K562 (cell line): ENCODE data around the gene HSPB6. TPM values are rescaled to one million over a fixed set of nuclear protein-coding genes. Genes with fewer than 3 reads are reported as not detected.

Experiments used
- ARID2 ChIP-seq: fragments of 450-650 bp; IDR thresholded peaks from 2 replicates; pipeline ENCODE4 v1.6.1; 2017; ENCODE audit warnings: antibody characterized with exemption, mild to moderate bottlenecking
- ATF4 ChIP-seq: fragments of 450-650 bp; formaldehyde crosslinking; IDR thresholded peaks from 2 replicates; pipeline ENCODE4 v1.4.0; 2022; ENCODE audit warnings: mild to moderate bottlenecking, moderate library complexity
- BACH1 ChIP-seq: fragments of 200-800 bp; sonication (Bioruptor generic); IDR thresholded peaks from 2 replicates; pipeline ENCODE4 v1.6.1; 2016; ENCODE audit warnings: missing genetic modification characterization, missing compliant biosample characterization
- BHLHE40 ChIP-seq: IDR thresholded peaks from 2 replicates; pipeline ENCODE4 v1.6.1; 2011; ENCODE audit warnings: low read length, improper control_type of control experiment
- BMI1 ChIP-seq: fragments of 150-350 bp; IDR thresholded peaks from 2 replicates; pipeline ENCODE4 v1.6.1; 2014; ENCODE audit warnings: low read length
- KLF10 ChIP-seq: fragments of 250-450 bp; sonication (Bioruptor Pico); IDR thresholded peaks from 2 replicates; pipeline ENCODE4 v1.6.1; 2021; ENCODE audit warnings: matching md5 sums
- MEF2A ChIP-seq: IDR thresholded peaks from 2 replicates; pipeline ENCODE4 v1.6.1; 2011; ENCODE audit warnings: low read depth, mild to moderate bottlenecking, low read length, moderate library complexity; ENCODE audit not compliant: control insufficient read depth
- NONO ChIP-seq, 2 experiments: fragments of 200-400 bp in 1 of 2; fragments of 450-650 bp in 1 of 2; formaldehyde crosslinking in 1 of 2; IDR thresholded peaks; 2 replicates each; pipeline ENCODE4 v1.6.1; 2017; ENCODE audit warnings: low read depth in 2 of 2, mild to moderate bottlenecking in 2 of 2, moderate library complexity in 2 of 2, low read length in 1 of 2
- NR2C2 ChIP-seq, 2 experiments: fragments of 200-800 bp in 1 of 2; sonication (Bioruptor generic) in 1 of 2; sonication (generic) in 1 of 2; formaldehyde crosslinking in 1 of 2; IDR thresholded peaks; 2 replicates each; pipeline versions ENCODE4 v1.6.1 to v1.8.0; 2016 to 2022; ENCODE audit warnings: mild to moderate bottlenecking in 1 of 2, missing compliant biosample characterization in 1 of 2, missing genetic modification characterization in 1 of 2, missing genetic modification reagents in 1 of 2
- NR4A1 ChIP-seq, 2 experiments: fragments of 250-450 bp in 1 of 2; fragments of 450-650 bp in 1 of 2; sonication (Bioruptor Pico) in 1 of 2; IDR thresholded peaks; 2 replicates each; pipeline versions ENCODE4 v1.4.0 to v1.6.1; 2016 to 2020; ENCODE audit warnings: mild to moderate bottlenecking in 2 of 2, missing compliant biosample characterization in 1 of 2, missing genetic modification characterization in 1 of 2, moderate library complexity in 1 of 2
- PHF20 ChIP-seq: fragments of 450-650 bp; IDR thresholded peaks from 2 replicates; pipeline ENCODE4 v1.6.1; 2018; ENCODE audit not compliant: partially characterized antibody
- POLR3A ChIP-seq: IDR thresholded peaks from 2 replicates; pipeline ENCODE4 v1.6.1; 2011; ENCODE audit warnings: borderline replicate concordance, mild to moderate bottlenecking, moderate library complexity; ENCODE audit not compliant: insufficient read length, insufficient read depth; ENCODE audit errors: extremely low read depth
- RFX7 ChIP-seq: fragments of 250-450 bp; sonication (Bioruptor Pico); IDR thresholded peaks from 2 replicates; pipeline ENCODE4 v1.5.1; 2021; ENCODE audit warnings: mild to moderate bottlenecking
- SIN3A ChIP-seq, 2 experiments: fragments of 150-350 bp in 1 of 2; IDR thresholded peaks; 2 replicates each; pipeline ENCODE4 v1.6.1; 2011 to 2016; ENCODE audit warnings: borderline replicate concordance in 2 of 2, low read depth in 2 of 2, low read length in 2 of 2, mild to moderate bottlenecking in 2 of 2, moderate library complexity in 2 of 2; ENCODE audit not compliant: control insufficient read depth in 1 of 2
- SIN3B ChIP-seq: fragments of 450-650 bp; IDR thresholded peaks from 2 replicates; pipeline ENCODE4 v1.6.1; 2017; ENCODE audit warnings: low read depth, mild to moderate bottlenecking, moderate library complexity
- SUPT5H ChIP-seq: fragments of 450-650 bp; IDR thresholded peaks from 2 replicates; pipeline ENCODE4 v1.6.1; 2016
- ZC3H4 ChIP-seq: sonication (generic); formaldehyde crosslinking; IDR thresholded peaks from 2 replicates; pipeline ENCODE4 v1.9.0; 2021; ENCODE audit warnings: missing genetic modification reagents, borderline replicate concordance
- ZNF282 ChIP-seq: sonication (generic); formaldehyde crosslinking; IDR thresholded peaks from 2 replicates; pipeline ENCODE4 v1.8.1; 2023; ENCODE audit warnings: missing genetic modification reagents
- ZNF57 ChIP-seq: fragments of 450-650 bp; formaldehyde crosslinking; IDR thresholded peaks from 2 replicates; pipeline ENCODE4 v1.4.0; 2020; ENCODE audit warnings: mild to moderate bottlenecking, moderate library complexity
- ZNF695 ChIP-seq: fragments of 450-650 bp; formaldehyde crosslinking; IDR thresholded peaks from 2 replicates; pipeline ENCODE4 v1.4.0; 2020; ENCODE audit warnings: mild to moderate bottlenecking, moderate library complexity
- ZNF778 ChIP-seq: fragments of 450-650 bp; formaldehyde crosslinking; IDR thresholded peaks from 2 replicates; pipeline ENCODE4 v1.4.0; 2020; ENCODE audit warnings: mild to moderate bottlenecking, moderate library complexity
- ZNF780A ChIP-seq: fragments of 250-450 bp; sonication (Bioruptor Pico); IDR thresholded peaks from 2 replicates; pipeline ENCODE4 v1.5.0; 2021; ENCODE audit warnings: mild to moderate bottlenecking
- polyA plus RNA-seq, 8 experiments: library from polyadenylated mRNA; depleted of rRNA in 4 of 8; stranded (reverse) in 5 of 8; unstranded in 3 of 8; fragments of >200 nt; fragmentation: Nextera tagmentation in 2 of 8; fragmentation: Illumina TruSeq in 1 of 8; extraction: Ambion mirVana in 2 of 8; extraction: Trizol in 1 of 8; gene quantifications; 2 replicates each; pipeline versions ENCODE4 v1.2.1 to v1.2.3, GENCODE V29; 2011 to 2014; ENCODE audit warnings: inconsistent platforms in 1 of 8, missing spikeins in 1 of 8
- total RNA-seq, 7 experiments: library from RNA; depleted of rRNA in 6 of 7; stranded (reverse); fragments of >200 nt in 6 of 7; fragmentation: Illumina TruSeq in 2 of 7; extraction: Trizol in 2 of 7; gene quantifications; 2 replicates each; pipeline versions ENCODE4 v1.2.1 to v1.2.3, GENCODE V29; 2011 to 2021; ENCODE audit warnings: low replicate concordance in 1 of 7
- TF ChIP-seq, protein P1 (sequence below): fragments of 450-650 bp; formaldehyde crosslinking; IDR thresholded peaks from 2 replicates; pipeline ENCODE4 v1.4.0; 2022; ENCODE audit warnings: missing genetic modification characterization
- TF ChIP-seq, protein P2 (sequence below): fragments of 450-650 bp; conservative IDR thresholded peaks from 2 replicates; pipeline ENCODE4 v1.6.1; 2016; ENCODE audit warnings: missing genetic modification characterization, low read depth, mild to moderate bottlenecking, missing compliant biosample characterization, moderate library complexity
- TF ChIP-seq, protein P3 (sequence below), 2 experiments: fragments of 450-650 bp in 1 of 2; sonication (generic) in 1 of 2; formaldehyde crosslinking; conservative IDR thresholded peaks; 2 replicates each; pipeline versions ENCODE4 v1.4.0 to v1.8.1; 2020 to 2022; ENCODE audit warnings: mild to moderate bottlenecking in 1 of 2, missing genetic modification reagents in 1 of 2

HSPB6 gene
- total and polyA plus RNA-seq, 9 of the 15 experiments (the other 6 are each of a cell fraction or from before 2014, with no cell fraction given): 0.55 TPM; not detected in 8

- TF ChIP-seq SIN3B: no peak
- TF ChIP-seq ARID2: no peak
- no peak for TF ChIP-seq MEF2A
- TF ChIP-seq POLR3A: no peak
- TF ChIP-seq ATF4 (CRISPR knock-in tag): 0 out of 2 replicates have a peak, but pooled peaks have one; percentile 32
- no peak for TF ChIP-seq ZNF57 (CRISPR knock-in tag)
- TF ChIP-seq ZNF695: no peak
- TF ChIP-seq BMI1: no peak
- TF ChIP-seq, protein P1, sequence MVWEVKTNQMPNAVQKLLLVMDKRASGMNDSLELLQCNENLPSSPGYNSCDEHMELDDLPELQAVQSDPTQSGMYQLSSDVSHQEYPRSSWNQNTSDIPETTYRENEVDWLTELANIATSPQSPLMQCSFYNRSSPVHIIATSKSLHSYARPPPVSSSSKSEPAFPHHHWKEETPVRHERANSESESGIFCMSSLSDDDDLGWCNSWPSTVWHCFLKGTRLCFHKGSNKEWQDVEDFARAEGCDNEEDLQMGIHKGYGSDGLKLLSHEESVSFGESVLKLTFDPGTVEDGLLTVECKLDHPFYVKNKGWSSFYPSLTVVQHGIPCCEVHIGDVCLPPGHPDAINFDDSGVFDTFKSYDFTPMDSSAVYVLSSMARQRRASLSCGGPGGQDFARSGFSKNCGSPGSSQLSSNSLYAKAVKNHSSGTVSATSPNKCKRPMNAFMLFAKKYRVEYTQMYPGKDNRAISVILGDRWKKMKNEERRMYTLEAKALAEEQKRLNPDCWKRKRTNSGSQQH (CRISPR knock-in tag): no peak
- TF ChIP-seq RFX7: no peak
- TF ChIP-seq KLF10 (CRISPR knock-in tag): no peak
- TF ChIP-seq BACH1 (tag): no peak
- no peak for TF ChIP-seq SUPT5H
- no peak for TF ChIP-seq ZNF778 (CRISPR knock-in tag)
- TF ChIP-seq ZNF780A (CRISPR knock-in tag): no peak
- TF ChIP-seq ZC3H4 (CRISPR knock-in tag): no peak
- TF ChIP-seq NR2C2 (CRISPR knock-in tag; IDR thresholded peaks at IDR 0.05): no peak
- TF ChIP-seq NR2C2 (tag; IDR thresholded peaks at IDR 0.05): peak; percentile 93
- TF ChIP-seq, protein P2, sequence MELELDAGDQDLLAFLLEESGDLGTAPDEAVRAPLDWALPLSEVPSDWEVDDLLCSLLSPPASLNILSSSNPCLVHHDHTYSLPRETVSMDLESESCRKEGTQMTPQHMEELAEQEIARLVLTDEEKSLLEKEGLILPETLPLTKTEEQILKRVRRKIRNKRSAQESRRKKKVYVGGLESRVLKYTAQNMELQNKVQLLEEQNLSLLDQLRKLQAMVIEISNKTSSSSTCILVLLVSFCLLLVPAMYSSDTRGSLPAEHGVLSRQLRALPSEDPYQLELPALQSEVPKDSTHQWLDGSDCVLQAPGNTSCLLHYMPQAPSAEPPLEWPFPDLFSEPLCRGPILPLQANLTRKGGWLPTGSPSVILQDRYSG (tag): no peak
- no peak for TF ChIP-seq NONO (IDR thresholded peaks at IDR 0.05; ENCODE audit: low read depth in 2 of 2, low read length in 1 of 2)
- no peak for TF ChIP-seq NR4A1 (CRISPR knock-in tag; IDR thresholded peaks at IDR 0.05)
- no peak for TF ChIP-seq NR4A1 (tag; IDR thresholded peaks at IDR 0.05)
- TF ChIP-seq PHF20: no peak
- TF ChIP-seq SIN3A (IDR thresholded peaks at IDR 0.05; ENCODE audit: borderline replicate concordance in 2 of 2, control insufficient read depth in 1 of 2, low read depth in 2 of 2, low read length in 2 of 2): peak; percentile 87 to 88; a peak in 3 of 4 replicates
- no peak for TF ChIP-seq ZNF282 (CRISPR knock-in tag)
- TF ChIP-seq, protein P3, sequence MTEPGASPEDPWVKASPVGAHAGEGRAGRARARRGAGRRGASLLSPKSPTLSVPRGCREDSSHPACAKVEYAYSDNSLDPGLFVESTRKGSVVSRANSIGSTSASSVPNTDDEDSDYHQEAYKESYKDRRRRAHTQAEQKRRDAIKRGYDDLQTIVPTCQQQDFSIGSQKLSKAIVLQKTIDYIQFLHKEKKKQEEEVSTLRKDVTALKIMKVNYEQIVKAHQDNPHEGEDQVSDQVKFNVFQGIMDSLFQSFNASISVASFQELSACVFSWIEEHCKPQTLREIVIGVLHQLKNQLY (CRISPR knock-in tag; conservative IDR thresholded peaks at IDR 0.05): no peak
- TF ChIP-seq BHLHE40: no peak
Observed at GRCh38 chr19:35745328-35746086, 11.3 kb downstream of the HSPB6 start, which contains the start of the genes PSENEN and U2AF1L4 (continued).
